GM12878 (cell line): ENCODE data around the gene CD38. TPM values are rescaled to one million over a fixed set of nuclear protein-coding genes. Genes with fewer than 3 reads are reported as not detected.

ENCODE experiments used
- ATAC-seq: fragments of 200-7000 bp; cut with Tn5 transposase; 3 replicates; pipeline ENCODE4 v1.9.1; 2020; ENCODE audit warnings: mild to moderate bottlenecking, moderate library complexity
- BruUV-seq: library from RNA; stranded (reverse); fragments of 400-500 nt; replicated peaks from 2 replicates; lab custom pipeline; 2021; lab: Mats Ljungman, UMichigan
- CTCF ChIA-PET: fragments of 300-600 bp; sonication (Branson Sonifier 250); formaldehyde crosslinking; extraction: SDS; loops from one replicate; lab custom pipeline; 2021; ENCODE audit warnings: inconsistent platforms; lab: Yijun Ruan, JAX
- POLR2A ChIA-PET: fragments of 350-600 bp; formaldehyde crosslinking; extraction: SDS; loops from one replicate; lab custom pipeline; 2021; ENCODE audit warnings: inconsistent platforms; lab: Charles Lee
- RAD21 ChIA-PET: fragments of 300-600 bp; sonication (Branson Sonifier 250); formaldehyde crosslinking; loops from one replicate; lab custom pipeline; 2023; ENCODE audit warnings: antibody characterized with exemption; ENCODE audit not compliant: unreplicated experiment; lab: Charles Lee
- SMC1A ChIA-PET: fragments of 300-600 bp; sonication (Branson Sonifier 250); formaldehyde crosslinking; loops from one replicate; lab custom pipeline; 2023; ENCODE audit not compliant: unreplicated experiment, uncharacterized antibody; lab: Charles Lee
- DNase-seq: peaks from one replicate; pipeline ENCODE4 v3.0.0-alpha.2; 2011; ENCODE audit warnings: low read depth, low spot score
- FAIRE-seq: peaks from 3 replicates; lab custom pipeline; 2011; peaks lifted over from hg19 to GRCh38; lab: Jason Lieb, UNC
- H2AFZ ChIP-seq: 2 replicates; pipeline ENCODE4 v1.6.0; 2011; ENCODE audit warnings: low read depth, low read length, control low read depth; ENCODE audit not compliant: control insufficient read depth
- H3K27ac ChIP-seq: 2 replicates; pipeline ENCODE4 v1.5.1; 2011; ENCODE audit warnings: control low read depth; ENCODE audit not compliant: control insufficient read depth, insufficient read depth
- H3K27me3 ChIP-seq, 2 experiments: replicated peaks in 1 of 2; 2 replicates each; pipeline versions ENCODE4 v1.6.0 to v1.6.1; 2011; ENCODE audit warnings: low read length in 1 of 2; ENCODE audit not compliant: control insufficient read depth in 2 of 2, insufficient read depth in 2 of 2
- H3K36me3 ChIP-seq, 2 experiments: 2 replicates each; pipeline ENCODE4 v1.5.1; 2011; ENCODE audit warnings: low read length in 1 of 2; ENCODE audit not compliant: control insufficient read depth in 2 of 2, insufficient read depth in 2 of 2
- H3K4me1 ChIP-seq: 2 replicates; pipeline ENCODE4 v1.6.1; 2011; ENCODE audit warnings: mild to moderate bottlenecking, low read length, moderate library complexity, mixed read lengths; ENCODE audit not compliant: control insufficient read depth, insufficient read depth
- H3K4me2 ChIP-seq: 2 replicates; pipeline ENCODE4 v1.6.0; 2011; ENCODE audit warnings: control low read depth; ENCODE audit not compliant: control insufficient read depth, insufficient read depth
- H3K4me3 ChIP-seq: fragments of 200-600 bp; sonication (generic); 2 replicates; pipeline ENCODE4 v1.5.1; 2016
- H3K79me2 ChIP-seq: 2 replicates; pipeline ENCODE4 v1.6.0; 2011; ENCODE audit warnings: low read length; ENCODE audit not compliant: control insufficient read depth, insufficient read depth
- H3K9ac ChIP-seq: 2 replicates; pipeline ENCODE4 v1.8.0; 2011; ENCODE audit warnings: low read length, control low read depth, mixed read lengths; ENCODE audit not compliant: control insufficient read depth, insufficient read depth
- H3K9me3 ChIP-seq: replicated peaks from 3 replicates; pipeline ENCODE4 v1.5.1; 2011; ENCODE audit warnings: mild to moderate bottlenecking, low read length; ENCODE audit not compliant: control insufficient read depth, insufficient read depth
- H4K20me1 ChIP-seq: 2 replicates; pipeline ENCODE4 v1.6.0; 2011; ENCODE audit not compliant: control insufficient read depth, insufficient read depth
- CHD2 ChIP-seq: IDR thresholded peaks from 2 replicates; pipeline ENCODE4 v1.6.1; 2011; ENCODE audit warnings: low read depth, low read length, improper control_type of control experiment, borderline replicate concordance
- CREB1 ChIP-seq: IDR thresholded peaks from 2 replicates; pipeline ENCODE4 v1.6.1; 2012; ENCODE audit warnings: low read depth, mild to moderate bottlenecking, inconsistent platforms
- FOS ChIP-seq: IDR thresholded peaks from 3 replicates; pipeline ENCODE4 v1.6.1; 2011; ENCODE audit warnings: borderline replicate concordance; ENCODE audit not compliant: insufficient read length; ENCODE audit errors: extremely low read depth
- IKZF1 ChIP-seq: fragments of 450-650 bp; conservative IDR thresholded peaks from 2 replicates; pipeline ENCODE4 v1.6.1; 2017; ENCODE audit warnings: antibody characterized with exemption, mild to moderate bottlenecking
- NFIC ChIP-seq: IDR thresholded peaks from 2 replicates; pipeline ENCODE4 v1.6.1; 2012; ENCODE audit warnings: low read depth, mild to moderate bottlenecking, inconsistent platforms, low read length, moderate library complexity
- RUNX3 ChIP-seq: IDR thresholded peaks from 2 replicates; pipeline ENCODE4 v1.6.1; 2012; ENCODE audit warnings: low read length, inconsistent platforms
- WGBS: methylation state at CpG from one replicate; pipeline ENCODE4 v1.1.6; 2016; ENCODE audit warnings: low lambda C conversion rate; ENCODE audit not compliant: insufficient replicate concordance, insufficient coverage; ENCODE audit errors: missing lambda C conversion rate; 5-methylcytosine and 5-hydroxymethylcytosine counted together
- in situ Hi-C: fragments of 300-500 bp; cut with MboI; formaldehyde crosslinking; loops from 9 replicates; pipeline ENCODE4 v1.14.3; 2018; ENCODE audit warnings: mixed read lengths
- intact Hi-C: fragments of 100-400 bp; cut with micrococcal nuclease; formaldehyde crosslinking; loops from one replicate; pipeline ENCODE4 v1.14.2; 2022; ENCODE audit not compliant: unreplicated experiment
- polyA plus RNA-seq, 11 experiments: library from polyadenylated mRNA; depleted of rRNA in 4 of 11; unstranded in 6 of 11; stranded (reverse) in 5 of 11; fragments of >200 nt; fragmentation: Nextera tagmentation in 4 of 11; fragmentation: Illumina TruSeq in 1 of 11; extraction: Ambion mirVana in 4 of 11; extraction: Trizol in 1 of 11; gene quantifications; 1 replicate in 1 of 11; 2 replicates in 10 of 11; pipeline versions ENCODE4 v1.2.1 to v1.2.3, GENCODE V29; 2011 to 2016; ENCODE audit warnings: inconsistent platforms in 2 of 11, missing spikeins in 2 of 11, low read depth in 1 of 11
- total RNA-seq, 4 experiments: library from RNA; depleted of rRNA in 3 of 4; stranded (reverse); fragments of >200 nt in 3 of 4; fragmentation: Illumina TruSeq in 1 of 4; extraction: Trizol in 1 of 4; gene quantifications; 2 replicates each; pipeline versions ENCODE4 v1.2.1 to v1.2.3, GENCODE V29; 2013 to 2021
- TF ChIP-seq, protein P1 (sequence below): fragments of 450-650 bp; IDR thresholded peaks from 2 replicates; pipeline ENCODE4 v1.6.1; 2016; ENCODE audit warnings: mild to moderate bottlenecking, moderate library complexity, borderline replicate concordance
- TF ChIP-seq, protein P2 (sequence below): fragments of 150-350 bp; IDR thresholded peaks from 2 replicates; pipeline ENCODE4 v1.6.1; 2016; ENCODE audit warnings: low read depth, low read length

Gene CD38
- total and polyA plus RNA-seq, 10 of the 15 experiments (the other 5 are each of a cell fraction or from before 2014, with no cell fraction given), result 3.5 to 39.8 (median 12.7) TPM

DNA sequence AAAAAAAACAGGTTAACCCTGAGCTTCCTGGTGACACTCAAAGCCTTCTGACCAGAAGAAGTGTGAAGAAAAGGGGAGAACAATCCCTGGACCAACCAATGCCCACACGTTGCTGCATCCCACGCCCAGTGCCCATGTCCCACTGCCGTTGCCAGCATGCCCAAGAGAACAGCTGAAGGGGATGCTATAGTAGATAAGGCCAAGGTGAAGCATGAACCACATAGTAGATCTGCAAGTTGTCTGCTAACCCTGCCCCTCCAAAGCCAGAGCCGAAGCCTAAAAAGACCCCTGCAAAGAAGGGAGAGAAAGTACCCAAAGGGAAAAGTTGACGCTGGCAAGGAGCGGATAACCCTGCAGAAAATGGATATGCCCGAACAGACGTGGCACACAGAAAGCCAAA lies 11.3 kb upstream of the CD38 start:
- ChIA-PET CTCF (interaction anchor here (1.1 to 2.7 kb wide), 8 partner anchors 7 to 189 kb away, joined by 3 to 29 read pairs (median 4); no protein-coding TSS in a partner anchor), RAD21 (interaction anchor here (0.6 to 2.7 kb wide), 10 partner anchors 8 to 234 kb away, joined by 3 to 13 read pairs (median 5); partner anchors contain the start of gene CD38), POLR2A (interaction anchor here (0.6 to 5.5 kb wide), 8 partner anchors 10 to 752 kb away, joined by 3 to 19 read pairs (median 4); partner anchors contain the start of gene CD38)
- DNase-seq, result no peak
- no peaks in the 10 kb centered on the region for H3K27me3 ChIP-seq
- H3K79me2 ChIP-seq, result no peaks in the 10 kb centered on the region
- H3K4me1 ChIP-seq, result peaks cover 32% of the 10 kb centered on the region
- intact Hi-C loops (no loop called here), in situ Hi-C loops (no loop called here)
- FAIRE-seq, result no peak
- no peak overlapping the region for H2AFZ ChIP-seq
- no peaks in the 10 kb centered on the region for H3K36me3 ChIP-seq
- TF ChIP-seq IKZF1, result no peak
- TF ChIP-seq, all 136 proteins: peak for 0
- ATAC-seq, result no peak
- BruUV-seq, result no TSS peak
- H3K27ac ChIP-seq, result no peak overlapping the region
- no peaks in the 10 kb centered on the region for H3K9me3 ChIP-seq
- WGBS, result 61% methylated on average over 8 of the region's 8 CpGs
- H4K20me1 ChIP-seq, result no peaks in the 10 kb centered on the region
- SMC1A ChIA-PET, result interaction anchor here (0.9 to 2.7 kb wide), 10 partner anchors 10 to 113 kb away, joined by 3 to 25 read pairs (median 5); no protein-coding TSS in a partner anchor
- H3K4me2 ChIP-seq, result no peak overlapping the region
- H3K4me3 ChIP-seq, result no peak overlapping the region
- no peak overlapping the region for H3K9ac ChIP-seq

DNA sequence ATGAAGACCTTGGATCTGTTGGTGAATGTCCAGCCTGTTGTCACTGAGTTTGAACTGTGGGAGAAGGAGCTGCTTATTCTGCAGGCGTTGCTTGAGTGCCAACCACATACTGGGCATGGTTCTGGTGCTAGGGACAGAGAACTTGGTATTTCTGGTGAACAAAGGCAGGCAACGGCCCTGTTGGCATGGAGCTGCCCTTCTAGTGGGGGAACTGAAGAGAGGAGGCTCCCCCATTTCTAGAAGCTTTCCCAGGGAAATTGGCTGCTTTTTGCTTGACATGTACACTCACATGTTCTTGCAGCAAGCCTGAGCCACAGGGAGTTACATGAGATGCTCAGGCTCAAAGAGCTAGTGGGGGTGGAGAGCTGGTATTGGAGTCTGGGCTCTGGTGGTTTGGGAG lies 8.9 kb upstream of the CD38 start:
- intact Hi-C loops (no loop called here), in situ Hi-C loops (no loop called here)
- no peaks in the 10 kb centered on the region for H3K79me2 ChIP-seq
- DNase-seq (no peak), ATAC-seq (no peak), FAIRE-seq (no peak)
- RAD21 ChIA-PET, result interaction anchor here (1.3 to 2.9 kb wide), 4 partner anchors 10 to 40 kb away, joined by 3 to 20 read pairs (median 6); no protein-coding TSS in a partner anchor
- no peaks in the 10 kb centered on the region for H4K20me1 ChIP-seq
- no peak overlapping the region for H2AFZ ChIP-seq
- peaks cover 50% of the 10 kb centered on the region for H3K4me1 ChIP-seq
- no peak overlapping the region for H3K27ac ChIP-seq
- WGBS, result 45% methylated on average over 2 of the region's 2 CpGs
- no peak overlapping the region for H3K4me3 ChIP-seq
- no peak overlapping the region for H3K4me2 ChIP-seq
- POLR2A ChIA-PET, result interaction anchor here (0.7 to 5.5 kb wide), 3 partner anchors 12 to 111 kb away, joined by 4 to 28 read pairs (median 19); no protein-coding TSS in a partner anchor
- SMC1A ChIA-PET, result interaction anchor here (0.7 to 9.7 kb wide), 7 partner anchors 9 to 113 kb away, joined by 3 to 83 read pairs (median 14); no protein-coding TSS in a partner anchor
- no peak overlapping the region for H3K9ac ChIP-seq
- no peaks in the 10 kb centered on the region for H3K9me3 ChIP-seq
- 0 out of 4 replicates have a peak, but pooled peaks cover 0 to 1% of the 10 kb centered on the region in 2 experiments for H3K27me3 ChIP-seq
- no peaks in the 10 kb centered on the region for H3K36me3 ChIP-seq
- BruUV-seq, result no TSS peak
- CTCF ChIA-PET, result interaction anchor here (0.8 to 4.7 kb wide), 5 partner anchors 12 to 114 kb away, joined by 3 to 34 read pairs (median 3); no protein-coding TSS in a partner anchor
- TF ChIP-seq CREB1 (no peak), NFIC (no peak), CHD2 (no peak), RUNX3 (no peak), FOS (no peak)
- TF ChIP-seq, protein P1, sequence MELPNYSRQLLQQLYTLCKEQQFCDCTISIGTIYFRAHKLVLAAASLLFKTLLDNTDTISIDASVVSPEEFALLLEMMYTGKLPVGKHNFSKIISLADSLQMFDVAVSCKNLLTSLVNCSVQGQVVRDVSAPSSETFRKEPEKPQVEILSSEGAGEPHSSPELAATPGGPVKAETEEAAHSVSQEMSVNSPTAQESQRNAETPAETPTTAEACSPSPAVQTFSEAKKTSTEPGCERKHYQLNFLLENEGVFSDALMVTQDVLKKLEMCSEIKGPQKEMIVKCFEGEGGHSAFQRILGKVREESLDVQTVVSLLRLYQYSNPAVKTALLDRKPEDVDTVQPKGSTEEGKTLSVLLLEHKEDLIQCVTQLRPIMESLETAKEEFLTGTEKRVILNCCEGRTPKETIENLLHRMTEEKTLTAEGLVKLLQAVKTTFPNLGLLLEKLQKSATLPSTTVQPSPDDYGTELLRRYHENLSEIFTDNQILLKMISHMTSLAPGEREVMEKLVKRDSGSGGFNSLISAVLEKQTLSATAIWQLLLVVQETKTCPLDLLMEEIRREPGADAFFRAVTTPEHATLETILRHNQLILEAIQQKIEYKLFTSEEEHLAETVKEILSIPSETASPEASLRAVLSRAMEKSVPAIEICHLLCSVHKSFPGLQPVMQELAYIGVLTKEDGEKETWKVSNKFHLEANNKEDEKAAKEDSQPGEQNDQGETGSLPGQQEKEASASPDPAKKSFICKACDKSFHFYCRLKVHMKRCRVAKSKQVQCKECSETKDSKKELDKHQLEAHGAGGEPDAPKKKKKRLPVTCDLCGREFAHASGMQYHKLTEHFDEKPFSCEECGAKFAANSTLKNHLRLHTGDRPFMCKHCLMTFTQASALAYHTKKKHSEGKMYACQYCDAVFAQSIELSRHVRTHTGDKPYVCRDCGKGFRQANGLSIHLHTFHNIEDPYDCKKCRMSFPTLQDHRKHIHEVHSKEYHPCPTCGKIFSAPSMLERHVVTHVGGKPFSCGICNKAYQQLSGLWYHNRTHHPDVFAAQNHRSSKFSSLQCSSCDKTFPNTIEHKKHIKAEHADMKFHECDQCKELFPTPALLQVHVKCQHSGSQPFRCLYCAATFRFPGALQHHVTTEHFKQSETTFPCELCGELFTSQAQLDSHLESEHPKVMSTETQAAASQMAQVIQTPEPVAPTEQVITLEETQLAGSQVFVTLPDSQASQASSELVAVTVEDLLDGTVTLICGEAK, result no peak
- TF ChIP-seq, protein P2, sequence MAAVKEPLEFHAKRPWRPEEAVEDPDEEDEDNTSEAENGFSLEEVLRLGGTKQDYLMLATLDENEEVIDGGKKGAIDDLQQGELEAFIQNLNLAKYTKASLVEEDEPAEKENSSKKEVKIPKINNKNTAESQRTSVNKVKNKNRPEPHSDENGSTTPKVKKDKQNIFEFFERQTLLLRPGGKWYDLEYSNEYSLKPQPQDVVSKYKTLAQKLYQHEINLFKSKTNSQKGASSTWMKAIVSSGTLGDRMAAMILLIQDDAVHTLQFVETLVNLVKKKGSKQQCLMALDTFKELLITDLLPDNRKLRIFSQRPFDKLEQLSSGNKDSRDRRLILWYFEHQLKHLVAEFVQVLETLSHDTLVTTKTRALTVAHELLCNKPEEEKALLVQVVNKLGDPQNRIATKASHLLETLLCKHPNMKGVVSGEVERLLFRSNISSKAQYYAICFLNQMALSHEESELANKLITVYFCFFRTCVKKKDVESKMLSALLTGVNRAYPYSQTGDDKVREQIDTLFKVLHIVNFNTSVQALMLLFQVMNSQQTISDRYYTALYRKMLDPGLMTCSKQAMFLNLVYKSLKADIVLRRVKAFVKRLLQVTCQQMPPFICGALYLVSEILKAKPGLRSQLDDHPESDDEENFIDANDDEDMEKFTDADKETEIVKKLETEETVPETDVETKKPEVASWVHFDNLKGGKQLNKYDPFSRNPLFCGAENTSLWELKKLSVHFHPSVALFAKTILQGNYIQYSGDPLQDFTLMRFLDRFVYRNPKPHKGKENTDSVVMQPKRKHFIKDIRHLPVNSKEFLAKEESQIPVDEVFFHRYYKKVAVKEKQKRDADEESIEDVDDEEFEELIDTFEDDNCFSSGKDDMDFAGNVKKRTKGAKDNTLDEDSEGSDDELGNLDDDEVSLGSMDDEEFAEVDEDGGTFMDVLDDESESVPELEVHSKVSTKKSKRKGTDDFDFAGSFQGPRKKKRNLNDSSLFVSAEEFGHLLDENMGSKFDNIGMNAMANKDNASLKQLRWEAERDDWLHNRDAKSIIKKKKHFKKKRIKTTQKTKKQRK, result no peak
